ENCODE results near the gene HDAC9. TPM values are rescaled to one million over a fixed set of nuclear protein-coding genes. Genes with fewer than 3 reads are reported as not detected.

Gene HDAC9
- total RNA-seq, 1 donor from 2014 or later, result 27.6 TPM

DNA sequence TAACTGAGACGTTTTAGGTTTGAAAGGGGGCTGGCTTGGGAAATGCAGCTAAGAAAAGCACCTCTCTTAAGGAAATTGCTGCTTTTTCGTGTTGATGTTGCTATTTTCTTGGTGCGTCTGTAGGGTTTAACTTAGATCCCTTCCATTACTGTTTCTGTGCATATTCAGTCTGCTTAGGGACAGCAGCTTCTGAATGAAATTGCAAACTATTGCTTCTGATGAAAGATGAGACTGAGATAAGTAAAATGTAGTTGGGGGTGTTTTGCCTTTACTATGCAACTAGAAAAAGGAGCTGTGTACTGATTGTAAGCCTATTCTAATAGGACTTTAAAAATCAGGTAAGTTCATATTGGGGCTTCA, 772 bp downstream of the HDAC9 start:
- H2AFZ ChIP-seq (ENCODE audit: low read depth, low read length), result peak overlapping the region; percentile 31
- peak overlapping the region; percentile 92 for H3K4me2 ChIP-seq (ENCODE audit: low read length)
- H3K36me3 ChIP-seq (ENCODE audit: insufficient read depth, low read length), result no peaks in the 10 kb centered on the region
- H3K9me3 Mint-ChIP-seq (ENCODE audit: unreplicated experiment), result no peaks in the 10 kb centered on the region
- H3K36me3 Mint-ChIP-seq (ENCODE audit: low read depth, unreplicated experiment), result no peaks in the 10 kb centered on the region
- peaks cover 13% of the 10 kb centered on the region for H3K4me1 Mint-ChIP-seq (ENCODE audit: low read depth, unreplicated experiment)
- no peak overlapping the region for H3K27ac Mint-ChIP-seq (ENCODE audit: unreplicated experiment)
- no peak for TF ChIP-seq EZH2 (IDR thresholded peaks at IDR 0.05; ENCODE audit: insufficient read depth, low read length)
- TF ChIP-seq, protein P1, sequence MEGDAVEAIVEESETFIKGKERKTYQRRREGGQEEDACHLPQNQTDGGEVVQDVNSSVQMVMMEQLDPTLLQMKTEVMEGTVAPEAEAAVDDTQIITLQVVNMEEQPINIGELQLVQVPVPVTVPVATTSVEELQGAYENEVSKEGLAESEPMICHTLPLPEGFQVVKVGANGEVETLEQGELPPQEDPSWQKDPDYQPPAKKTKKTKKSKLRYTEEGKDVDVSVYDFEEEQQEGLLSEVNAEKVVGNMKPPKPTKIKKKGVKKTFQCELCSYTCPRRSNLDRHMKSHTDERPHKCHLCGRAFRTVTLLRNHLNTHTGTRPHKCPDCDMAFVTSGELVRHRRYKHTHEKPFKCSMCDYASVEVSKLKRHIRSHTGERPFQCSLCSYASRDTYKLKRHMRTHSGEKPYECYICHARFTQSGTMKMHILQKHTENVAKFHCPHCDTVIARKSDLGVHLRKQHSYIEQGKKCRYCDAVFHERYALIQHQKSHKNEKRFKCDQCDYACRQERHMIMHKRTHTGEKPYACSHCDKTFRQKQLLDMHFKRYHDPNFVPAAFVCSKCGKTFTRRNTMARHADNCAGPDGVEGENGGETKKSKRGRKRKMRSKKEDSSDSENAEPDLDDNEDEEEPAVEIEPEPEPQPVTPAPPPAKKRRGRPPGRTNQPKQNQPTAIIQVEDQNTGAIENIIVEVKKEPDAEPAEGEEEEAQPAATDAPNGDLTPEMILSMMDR (IDR thresholded peaks at IDR 0.05; ENCODE audit: insufficient read depth, low read depth, low read length), result no peak
- peak overlapping the region; percentile 71 for H3K9ac ChIP-seq (ENCODE audit: low read length)
- no peaks in the 10 kb centered on the region for H3K9me3 ChIP-seq (ENCODE audit: insufficient read depth, low read depth, low read length)
- H3K4me3 ChIP-seq (ENCODE audit: insufficient read depth, low read depth, low read length), result peak overlapping the region; percentile 57
- H3K27me3 ChIP-seq (ENCODE audit: insufficient read depth, low read length), result no peaks in the 10 kb centered on the region
- H3K4me1 ChIP-seq (ENCODE audit: insufficient read depth, low read length), result peaks cover 15% of the 10 kb centered on the region
- DNase-seq (ENCODE audit: low read depth), result no peak
- no peaks in the 10 kb centered on the region for H3K27me3 Mint-ChIP-seq (ENCODE audit: low read depth, unreplicated experiment)
- no peaks in the 10 kb centered on the region for H4K20me1 ChIP-seq (ENCODE audit: insufficient read depth, low read length)
- H3K27ac ChIP-seq (ENCODE audit: low read depth, low read length), result peak overlapping the region; percentile 86
- peak overlapping the region; percentile 80 for H3K4me3 Mint-ChIP-seq (ENCODE audit: unreplicated experiment)
- peak; percentile 37 for FAIRE-seq
- peaks cover 16% of the 10 kb centered on the region for H3K79me2 ChIP-seq (ENCODE audit: insufficient read depth, low read length)

DNA sequence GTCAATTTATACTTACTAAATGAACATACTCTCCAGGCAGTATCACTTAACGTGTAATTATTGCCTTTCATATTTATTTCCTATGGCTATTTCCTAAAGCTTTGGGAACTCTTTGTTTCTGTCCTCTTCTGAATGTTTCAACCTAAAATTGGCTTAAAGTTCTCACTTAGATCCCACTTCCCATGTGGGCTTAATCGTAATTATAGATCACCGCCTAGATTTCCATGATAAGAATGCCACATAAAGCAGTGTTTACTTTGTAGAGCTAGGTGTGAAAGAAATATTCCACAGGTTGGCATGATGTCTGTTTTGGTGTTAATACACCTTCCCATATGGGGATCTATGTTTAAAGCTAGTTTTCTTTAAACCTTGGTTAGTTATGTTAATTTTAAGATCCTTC, 1.5 kb downstream of the HDAC9 start:
- H3K9me3 Mint-ChIP-seq (ENCODE audit: unreplicated experiment), result no peaks in the 10 kb centered on the region
- H3K9me3 ChIP-seq (ENCODE audit: insufficient read depth, low read depth, low read length), result no peaks in the 10 kb centered on the region

DNA sequence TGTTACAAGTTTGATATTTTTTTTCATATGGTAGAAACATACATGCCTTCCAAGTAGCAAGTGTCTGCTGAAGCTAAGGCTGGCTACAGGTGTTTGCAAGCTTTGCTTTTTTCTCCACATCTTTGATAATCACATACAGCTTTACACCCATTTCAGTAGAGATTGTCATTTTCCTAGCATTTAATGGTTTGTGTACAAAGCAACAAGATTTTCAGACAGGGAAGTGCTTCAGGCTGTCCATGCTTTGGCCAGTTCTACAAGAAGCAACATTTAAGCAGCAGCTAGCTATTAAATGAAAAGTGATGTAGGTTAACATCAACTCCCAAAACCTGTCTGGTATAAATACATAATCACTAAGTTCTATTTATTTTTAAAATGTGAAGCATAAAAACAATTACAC, 2.3 kb downstream of the HDAC9 start:
- Histone ChIP-seq H4K20me1 (ENCODE audit: insufficient read depth, low read length) (no peaks in the 10 kb centered on the region), H3K79me2 (ENCODE audit: insufficient read depth, low read length) (peaks cover 19% of the 10 kb centered on the region), H3K9me3 (ENCODE audit: insufficient read depth, low read depth, low read length) (no peaks in the 10 kb centered on the region), H3K4me3 (ENCODE audit: insufficient read depth, low read depth, low read length) (no peak overlapping the region), H3K36me3 (ENCODE audit: insufficient read depth, low read length) (no peaks in the 10 kb centered on the region), H3K9ac (ENCODE audit: low read length) (no peak overlapping the region), H3K27me3 (ENCODE audit: insufficient read depth, low read length) (no peaks in the 10 kb centered on the region), H3K4me2 (ENCODE audit: low read length) (no peak overlapping the region), H3K4me1 (ENCODE audit: insufficient read depth, low read length) (peaks cover 15% of the 10 kb centered on the region), H2AFZ (ENCODE audit: low read depth, low read length) (no peak overlapping the region), H3K27ac (ENCODE audit: low read depth, low read length) (no peak overlapping the region)
- TF ChIP-seq, protein P1 (IDR thresholded peaks at IDR 0.05; ENCODE audit: insufficient read depth, low read depth, low read length), result no peak
- no peak for TF ChIP-seq EZH2 (IDR thresholded peaks at IDR 0.05; ENCODE audit: insufficient read depth, low read length)
- Mint-ChIP-seq H3K9me3 (ENCODE audit: unreplicated experiment) (no peaks in the 10 kb centered on the region), H3K27me3 (ENCODE audit: low read depth, unreplicated experiment) (no peaks in the 10 kb centered on the region), H3K27ac (ENCODE audit: unreplicated experiment) (no peak overlapping the region), H3K36me3 (ENCODE audit: low read depth, unreplicated experiment) (no peaks in the 10 kb centered on the region), H3K4me1 (ENCODE audit: low read depth, unreplicated experiment) (peaks cover 13% of the 10 kb centered on the region), H3K4me3 (ENCODE audit: unreplicated experiment) (no peak overlapping the region)
- DNase-seq (ENCODE audit: low read depth) (no peak), FAIRE-seq (no peak)

More for the DNA sequence above, 1.5 kb downstream of the HDAC9 start:
- Histone ChIP-seq H3K36me3 (ENCODE audit: insufficient read depth, low read length) (no peaks in the 10 kb centered on the region), H2AFZ (ENCODE audit: low read depth, low read length) (no peak overlapping the region), H3K4me2 (ENCODE audit: low read length) (peak overlapping the region; percentile 92), H3K4me1 (ENCODE audit: insufficient read depth, low read length) (peaks cover 15% of the 10 kb centered on the region), H3K9ac (ENCODE audit: low read length) (peak overlapping the region; percentile 71), H3K27ac (ENCODE audit: low read depth, low read length) (no peak overlapping the region), H3K4me3 (ENCODE audit: insufficient read depth, low read depth, low read length) (peak overlapping the region; percentile 57), H3K79me2 (ENCODE audit: insufficient read depth, low read length) (peaks cover 19% of the 10 kb centered on the region), H4K20me1 (ENCODE audit: insufficient read depth, low read length) (no peaks in the 10 kb centered on the region), H3K27me3 (ENCODE audit: insufficient read depth, low read length) (no peaks in the 10 kb centered on the region)
- peaks cover 13% of the 10 kb centered on the region for H3K4me1 Mint-ChIP-seq (ENCODE audit: low read depth, unreplicated experiment)
- DNase-seq (ENCODE audit: low read depth) (no peak), FAIRE-seq (peak; percentile 58)
- H3K4me3 Mint-ChIP-seq (ENCODE audit: unreplicated experiment), result peak overlapping the region; percentile 80
- H3K27ac Mint-ChIP-seq (ENCODE audit: unreplicated experiment), result no peak overlapping the region
- no peaks in the 10 kb centered on the region for H3K27me3 Mint-ChIP-seq (ENCODE audit: low read depth, unreplicated experiment)
- TF ChIP-seq, protein P1 (IDR thresholded peaks at IDR 0.05; ENCODE audit: insufficient read depth, low read depth, low read length), result no peak
- no peak for TF ChIP-seq EZH2 (IDR thresholded peaks at IDR 0.05; ENCODE audit: insufficient read depth, low read length)
- H3K36me3 Mint-ChIP-seq (ENCODE audit: low read depth, unreplicated experiment), result no peaks in the 10 kb centered on the region

All from astrocyte (in vitro differentiated cells and primary cell).